A549 (cell line): ENCODE measurements around the gene FLNB. TPM values are rescaled to one million over a fixed set of nuclear protein-coding genes. Genes with fewer than 3 reads are reported as not detected.

ENCODE experiments used
- ATAC-seq, 2 experiments: fragments of 200-7000 bp in 1 of 2; fragments of >200 bp in 1 of 2; cut with Nextera tagmentation in 1 of 2; cut with Tn5 transposase in 1 of 2; 3 replicates each; pipeline versions ENCODE4 v1.8.0 to v1.9.1; 2018 to 2020; ENCODE audit warnings: mild to moderate bottlenecking in 1 of 2, moderate library complexity in 1 of 2
- CTCF ChIA-PET: fragments of 300-600 bp; sonication (Branson Sonifier 250); formaldehyde crosslinking; extraction: SDS; loops from one replicate; lab custom pipeline; 2021; ENCODE audit warnings: antibody characterized with exemption, inconsistent platforms; lab: Yijun Ruan, JAX
- POLR2A ChIA-PET: fragments of 350-600 bp; formaldehyde crosslinking; extraction: SDS; loops from one replicate; lab custom pipeline; 2021; ENCODE audit warnings: antibody characterized with exemption, inconsistent platforms; lab: Yijun Ruan, JAX
- DNase-seq, 2 experiments: peaks; one replicate each; pipeline versions ENCODE4 v3.0.0 to v3.0.0-alpha.2; 2011 to 2016; ENCODE audit warnings: low read depth in 1 of 2, low spot score in 1 of 2
- FAIRE-seq: peaks from 2 replicates; lab custom pipeline; 2011; peaks lifted over from hg19 to GRCh38; lab: Jason Lieb, UNC
- H3K27ac ChIP-seq, 2 experiments: fragments of >200 bp; sonication (Bioruptor Twin); formaldehyde crosslinking; 3 replicates each; pipeline ENCODE4 v1.5.1; 2016 to 2017
- H3K4me1 ChIP-seq: fragments of >200 bp; sonication (Bioruptor Twin); formaldehyde crosslinking; 3 replicates; pipeline ENCODE4 v1.6.1; 2016
- H3K4me2 ChIP-seq: fragments of >200 bp; sonication (Bioruptor Twin); formaldehyde crosslinking; 3 replicates; pipeline ENCODE4 v1.6.1; 2016
- H3K4me3 ChIP-seq: fragments of >200 bp; sonication (Bioruptor Twin); formaldehyde crosslinking; 3 replicates; pipeline ENCODE4 v1.5.1; 2016
- H3K9me3 ChIP-seq: fragments of >200 bp; sonication (Bioruptor Twin); formaldehyde crosslinking; 3 replicates; pipeline ENCODE4 v1.6.1; 2016
- CEBPB ChIP-seq, 2 experiments: fragments of >200 bp in 1 of 2; sonication (Bioruptor Twin) in 1 of 2; formaldehyde crosslinking in 1 of 2; IDR thresholded peaks; 2 replicates each; pipeline ENCODE4 v1.6.1; 2012 to 2016
- FOSB ChIP-seq: fragments of 250-450 bp; sonication (Bioruptor Pico); IDR thresholded peaks from 2 replicates; pipeline ENCODE4 v1.5.0; 2020; ENCODE audit warnings: mild to moderate bottlenecking, moderate library complexity
- HDAC2 ChIP-seq: fragments of 200-600 bp; sonication (generic); IDR thresholded peaks from 2 replicates; pipeline ENCODE4 v1.6.1; 2016
- HOXB13 ChIP-seq: fragments of 250-450 bp; sonication (Bioruptor Pico); IDR thresholded peaks from 2 replicates; pipeline ENCODE4 v1.5.0; 2020; ENCODE audit warnings: low read depth, mild to moderate bottlenecking, moderate library complexity
- HOXB5 ChIP-seq: fragments of 250-450 bp; sonication (Bioruptor Pico); IDR thresholded peaks from 2 replicates; pipeline ENCODE4 v1.5.0; 2020; ENCODE audit warnings: mild to moderate bottlenecking, moderate library complexity
- JUN ChIP-seq, 2 experiments: fragments of >200 bp; sonication (Bioruptor Twin); formaldehyde crosslinking; IDR thresholded peaks; 2 replicates in 1 of 2; 3 replicates in 1 of 2; pipeline ENCODE4 v1.6.1; 2016 to 2017
- KDM5A ChIP-seq: fragments of 200-600 bp; sonication (generic); IDR thresholded peaks from 2 replicates; pipeline ENCODE4 v1.6.1; 2016; ENCODE audit warnings: antibody characterized with exemption, mild to moderate bottlenecking
- MAFK ChIP-seq: fragments of 450-650 bp; IDR thresholded peaks from 2 replicates; pipeline ENCODE4 v1.6.1; 2014; ENCODE audit not compliant: partially characterized antibody
- MAZ ChIP-seq: fragments of 150-350 bp; IDR thresholded peaks from 2 replicates; pipeline ENCODE4 v1.6.1; 2014; ENCODE audit warnings: antibody characterized with exemption, low read depth, low read length, borderline replicate concordance
- NFE2L2 ChIP-seq: fragments of 150-350 bp; conservative IDR thresholded peaks from 2 replicates; pipeline ENCODE4 v1.6.1; 2014; ENCODE audit warnings: low read length
- POLR2AphosphoS2 ChIP-seq: conservative IDR thresholded peaks from 2 replicates; pipeline ENCODE4 v1.6.1; 2012; ENCODE audit warnings: low read length, improper control_type of control experiment, inconsistent platforms
- RAD21 ChIP-seq, 2 experiments: fragments of >200 bp in 1 of 2; sonication (Bioruptor Twin) in 1 of 2; formaldehyde crosslinking in 1 of 2; IDR thresholded peaks in 1 of 2; conservative IDR thresholded peaks in 1 of 2; 2 replicates in 1 of 2; 3 replicates in 1 of 2; pipeline ENCODE4 v1.6.1; 2012 to 2018; ENCODE audit warnings: inconsistent platforms in 1 of 2
- RFX5 ChIP-seq: fragments of 450-650 bp; IDR thresholded peaks from 2 replicates; pipeline ENCODE4 v1.7.1; 2014; ENCODE audit warnings: antibody characterized with exemption, mild to moderate bottlenecking, moderate library complexity
- RNF2 ChIP-seq: fragments of 200-600 bp; sonication (generic); IDR thresholded peaks from 2 replicates; pipeline ENCODE4 v1.6.1; 2016; ENCODE audit warnings: low read depth, mild to moderate bottlenecking, antibody characterized with exemption, moderate library complexity, borderline replicate concordance
- SREBF2 ChIP-seq: fragments of 450-650 bp; IDR thresholded peaks from 2 replicates; pipeline ENCODE4 v1.6.1; 2014; ENCODE audit warnings: mild to moderate bottlenecking, moderate library complexity
- TP53 ChIP-seq: fragments of 250-450 bp; sonication (Bioruptor Pico); IDR thresholded peaks from 2 replicates; pipeline ENCODE4 v1.5.0; 2021; ENCODE audit warnings: mild to moderate bottlenecking, moderate library complexity
- ZC3H11A ChIP-seq: fragments of 450-650 bp; IDR thresholded peaks from 2 replicates; pipeline ENCODE4 v1.6.1; 2014; ENCODE audit warnings: antibody characterized with exemption, mild to moderate bottlenecking
- ZFP36 ChIP-seq: fragments of 450-650 bp; IDR thresholded peaks from 2 replicates; pipeline ENCODE4 v1.6.1; 2014; ENCODE audit warnings: borderline replicate concordance; ENCODE audit not compliant: partially characterized antibody
- ZNF302 ChIP-seq: fragments of 250-450 bp; sonication (Bioruptor Pico); IDR thresholded peaks from 2 replicates; pipeline ENCODE4 v1.9.0; 2021; ENCODE audit warnings: inconsistent platforms, mild to moderate bottlenecking, moderate library complexity
- ZSCAN20 ChIP-seq: fragments of 250-450 bp; sonication (Bioruptor Pico); IDR thresholded peaks from 2 replicates; pipeline ENCODE4 v1.8.0; 2022; ENCODE audit warnings: mild to moderate bottlenecking, moderate library complexity
- WGBS: methylation state at CpG from one replicate; pipeline ENCODE4 v1.1.6; 2017; ENCODE audit errors: missing lambda C conversion rate; 5-methylcytosine and 5-hydroxymethylcytosine counted together
- polyA plus RNA-seq, 4 experiments: library from polyadenylated mRNA; depleted of rRNA in 3 of 4; stranded (reverse); fragments of >200 nt; fragmentation: RNase III in 1 of 4; extraction: RNeasy Plus Mini Kit Qiagen cat#74134 plus additional on column Dnase treatment in 1 of 4; gene quantifications; 2 replicates in 3 of 4; 3 replicates in 1 of 4; pipeline ENCODE4 v1.2.3, GENCODE V29; 2011 to 2017
- TF ChIP-seq, protein P1 (sequence below): fragments of 250-450 bp; sonication (Bioruptor Pico); IDR thresholded peaks from 2 replicates; pipeline ENCODE4 v1.5.0; 2020; ENCODE audit warnings: low read depth, mild to moderate bottlenecking, moderate library complexity
- TF ChIP-seq, protein P2 (sequence below): fragments of >200 bp; sonication (Bioruptor Twin); formaldehyde crosslinking; IDR thresholded peaks from 3 replicates; pipeline ENCODE4 v1.5.1; 2016

FLNB gene
- polyA plus RNA-seq, 2 of the 4 experiments (the other 2 are of a cell fraction), result 235 to 439 TPM

DNA sequence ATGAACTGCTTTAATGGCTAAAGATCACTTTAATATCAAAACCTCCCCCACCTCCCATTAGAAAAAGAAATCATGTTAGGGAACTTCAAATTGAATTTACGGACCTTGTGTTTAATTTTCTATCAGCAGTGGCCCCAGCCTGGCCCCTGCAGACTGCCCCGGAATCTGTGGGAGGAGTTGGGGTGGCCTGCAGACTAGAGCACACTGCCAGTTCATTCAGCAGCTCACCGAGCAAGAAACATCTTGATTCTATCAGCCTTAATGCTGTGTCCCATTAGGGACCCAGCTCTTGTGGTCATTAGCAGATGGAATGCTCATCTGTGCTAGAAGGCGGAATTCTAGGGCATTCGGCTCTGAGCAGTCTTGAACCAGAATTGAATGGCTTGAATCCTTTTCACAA is 54.2 kb downstream of the FLNB start:
- Histone ChIP-seq H3K27ac (peak overlapping the region; percentile 88 to 90), H3K4me1 (peaks cover 100% of the 10 kb centered on the region), H3K9me3 (no peaks in the 10 kb centered on the region), H3K4me3 (no peak overlapping the region), H3K4me2 (peak overlapping the region; percentile 79)
- no peak for DNase-seq
- TF ChIP-seq POLR2AphosphoS2 (no peak), FOSB (CRISPR knock-in tag) (no peak), RAD21 (conservative IDR thresholded peaks at IDR 0.05 in 1 of 2, IDR thresholded peaks at IDR 0.05 in 1 of 2) (no peak)
- 65% methylated on average over 4 of the region's 5 CpGs for WGBS
- ChIA-PET CTCF (interaction anchor here (2.3 kb wide), 1 partner anchor 101 kb away, joined by 9 read pairs; no protein-coding TSS in a partner anchor), POLR2A (no interaction called here)
- ATAC-seq, result no peak
- no peak for FAIRE-seq

DNA sequence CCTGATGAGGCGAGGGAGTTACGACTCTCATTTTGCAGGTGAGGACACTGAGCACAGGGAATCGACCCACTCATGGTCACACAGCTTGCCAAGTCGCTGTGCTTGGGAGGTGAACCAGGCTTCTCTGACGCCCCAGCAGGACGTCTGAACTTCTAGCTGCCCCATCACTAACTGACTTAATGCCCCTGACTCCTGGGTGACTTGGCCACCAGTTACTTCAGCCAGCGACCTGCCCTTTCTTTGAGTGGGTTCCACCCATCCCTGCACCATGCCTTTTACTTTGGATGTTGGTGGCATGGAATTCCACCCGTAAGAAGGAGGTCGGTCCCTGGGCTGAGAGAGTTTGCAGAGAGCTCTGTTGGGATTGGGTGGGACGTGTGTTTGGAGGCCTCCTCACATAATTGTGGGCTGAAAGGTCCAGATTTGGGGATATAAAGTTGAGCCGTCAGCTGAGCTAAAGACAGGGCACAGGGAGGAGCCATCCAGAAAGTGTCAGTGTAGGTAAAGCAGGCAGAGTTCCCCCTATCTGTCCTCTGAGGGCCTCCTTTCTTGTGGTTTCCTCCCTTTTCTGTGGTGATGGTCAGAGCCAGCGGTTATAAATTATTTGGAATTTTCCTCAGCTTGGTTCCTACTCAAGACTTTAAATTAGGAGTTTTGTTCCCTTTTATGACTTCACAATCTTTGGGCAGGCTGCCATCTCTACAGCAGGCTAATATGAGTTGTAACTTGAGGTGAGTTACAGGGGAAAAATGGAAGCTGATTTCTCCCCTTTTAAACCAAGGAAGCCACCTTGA is 55.0 kb downstream of the FLNB start:
- no peak for ATAC-seq
- no peak for DNase-seq
- Histone ChIP-seq H3K9me3 (no peaks in the 10 kb centered on the region), H3K27ac (peak overlapping the region; percentile 88 to 90), H3K4me2 (peak overlapping the region; percentile 79), H3K4me1 (peaks cover 100% of the 10 kb centered on the region), H3K4me3 (no peak overlapping the region)
- WGBS, result 66% methylated on average over 12 of the region's 12 CpGs
- CTCF ChIA-PET, result interaction anchor here (1.0 to 2.3 kb wide), 5 partner anchors 14 to 104 kb away, joined by 3 to 9 read pairs (median 4); partner anchors contain the start of gene FLNB
- no peak for FAIRE-seq
- no peak for TF ChIP-seq HDAC2
- TF ChIP-seq JUN (IDR thresholded peaks at IDR 0.05), result no peak
- POLR2A ChIA-PET, result no interaction called here

DNA sequence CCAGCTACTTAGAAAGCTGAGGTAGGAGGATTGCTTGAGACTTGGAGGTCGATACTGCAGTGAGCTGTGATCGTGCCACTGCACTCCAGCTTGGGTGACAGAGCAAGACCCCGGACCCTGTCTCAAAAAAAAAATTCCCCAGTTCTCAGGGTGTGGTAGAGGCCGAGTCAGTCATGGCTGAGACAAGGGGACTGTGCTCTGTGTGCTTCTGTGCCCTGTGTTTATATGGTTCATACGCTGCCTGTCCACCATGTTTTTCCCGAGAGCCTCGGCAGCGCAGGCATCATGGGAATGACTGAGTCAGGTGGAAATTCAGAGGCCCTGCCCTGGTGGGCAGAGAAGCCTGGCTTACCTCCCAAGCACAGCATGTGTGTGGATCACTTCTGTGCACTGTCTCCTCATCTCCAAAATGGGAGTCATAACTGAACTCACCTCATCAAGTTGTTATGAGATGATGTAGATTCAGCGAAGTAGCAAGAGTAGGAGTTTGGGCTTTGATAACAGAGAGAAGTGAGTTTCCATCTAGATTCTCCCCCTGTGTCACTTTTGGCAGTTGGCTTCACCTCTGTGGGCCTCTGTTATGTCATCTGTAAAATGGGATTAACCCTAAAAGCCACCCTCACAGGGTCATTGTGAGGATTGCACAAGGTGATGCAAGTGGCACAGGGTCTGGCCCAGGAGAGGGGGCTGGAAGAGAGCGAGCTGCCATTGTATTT is 56.9 kb downstream of the FLNB start:
- DNase-seq (no peak), ATAC-seq (no peak; a peak in 1 of 6 replicates), FAIRE-seq (no peak)
- peak overlapping the region; percentile 79 for H3K4me2 ChIP-seq
- CTCF ChIA-PET, result interaction anchor here (1.1 to 1.8 kb wide), 3 partner anchors 29 to 56 kb away, joined by 3 to 5 read pairs (median 3); partner anchors contain the start of gene FLNB
- H3K4me3 ChIP-seq, result no peak overlapping the region
- H3K9me3 ChIP-seq, result no peaks in the 10 kb centered on the region
- POLR2A ChIA-PET, result no interaction called here
- TF ChIP-seq, protein P1, sequence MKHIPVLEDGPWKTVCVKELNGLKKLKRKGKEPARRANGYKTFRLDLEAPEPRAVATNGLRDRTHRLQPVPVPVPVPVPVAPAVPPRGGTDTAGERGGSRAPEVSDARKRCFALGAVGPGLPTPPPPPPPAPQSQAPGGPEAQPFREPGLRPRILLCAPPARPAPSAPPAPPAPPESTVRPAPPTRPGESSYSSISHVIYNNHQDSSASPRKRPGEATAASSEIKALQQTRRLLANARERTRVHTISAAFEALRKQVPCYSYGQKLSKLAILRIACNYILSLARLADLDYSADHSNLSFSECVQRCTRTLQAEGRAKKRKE (CRISPR knock-in tag), result no peak
- no peak for TF ChIP-seq HOXB5 (CRISPR knock-in tag)
- no peak for TF ChIP-seq RFX5
- no peak for TF ChIP-seq ZC3H11A
- TF ChIP-seq MAFK, result no peak
- no peak for TF ChIP-seq ZFP36
- no peak for TF ChIP-seq TP53 (CRISPR knock-in tag)
- no peak for TF ChIP-seq KDM5A
- no peak for TF ChIP-seq ZSCAN20
- TF ChIP-seq NFE2L2, result no peak
- no peak for TF ChIP-seq JUN (IDR thresholded peaks at IDR 0.05)
- TF ChIP-seq SREBF2, result no peak
- TF ChIP-seq POLR2AphosphoS2, result no peak
- TF ChIP-seq, protein P2, sequence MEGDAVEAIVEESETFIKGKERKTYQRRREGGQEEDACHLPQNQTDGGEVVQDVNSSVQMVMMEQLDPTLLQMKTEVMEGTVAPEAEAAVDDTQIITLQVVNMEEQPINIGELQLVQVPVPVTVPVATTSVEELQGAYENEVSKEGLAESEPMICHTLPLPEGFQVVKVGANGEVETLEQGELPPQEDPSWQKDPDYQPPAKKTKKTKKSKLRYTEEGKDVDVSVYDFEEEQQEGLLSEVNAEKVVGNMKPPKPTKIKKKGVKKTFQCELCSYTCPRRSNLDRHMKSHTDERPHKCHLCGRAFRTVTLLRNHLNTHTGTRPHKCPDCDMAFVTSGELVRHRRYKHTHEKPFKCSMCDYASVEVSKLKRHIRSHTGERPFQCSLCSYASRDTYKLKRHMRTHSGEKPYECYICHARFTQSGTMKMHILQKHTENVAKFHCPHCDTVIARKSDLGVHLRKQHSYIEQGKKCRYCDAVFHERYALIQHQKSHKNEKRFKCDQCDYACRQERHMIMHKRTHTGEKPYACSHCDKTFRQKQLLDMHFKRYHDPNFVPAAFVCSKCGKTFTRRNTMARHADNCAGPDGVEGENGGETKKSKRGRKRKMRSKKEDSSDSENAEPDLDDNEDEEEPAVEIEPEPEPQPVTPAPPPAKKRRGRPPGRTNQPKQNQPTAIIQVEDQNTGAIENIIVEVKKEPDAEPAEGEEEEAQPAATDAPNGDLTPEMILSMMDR, result no peak
- no peak for TF ChIP-seq MAZ
- TF ChIP-seq HDAC2, result no peak
- no peak for TF ChIP-seq RNF2
- TF ChIP-seq ZNF302 (CRISPR knock-in tag), result no peak
- TF ChIP-seq CEBPB (IDR thresholded peaks at IDR 0.05), result no peak
- no peak for TF ChIP-seq HOXB13 (CRISPR knock-in tag)
- H3K4me1 ChIP-seq, result peaks cover 99% of the 10 kb centered on the region
- 78% methylated on average over 10 of the region's 10 CpGs for WGBS
- peak overlapping the region; percentile 55 to 90; a peak in 5 of 6 replicates for H3K27ac ChIP-seq
